GM21360 (cell line): Measurements from ENCODE around the gene ZNF768.
"Not testable (repeated sequence)": the region's sequence is repeated elsewhere in the genome, so short reads cannot be mapped to it uniquely, and the experiment has no call there.

Experiments
- ATAC-seq: cut with Tn5 transposase; IDR thresholded peaks from one replicate; pipeline ENCODE4 v1.9.1; 2021; ENCODE audit warnings: mild to moderate bottlenecking, moderate library complexity; ENCODE audit not compliant: unreplicated experiment

ZNF768 gene

DNA sequence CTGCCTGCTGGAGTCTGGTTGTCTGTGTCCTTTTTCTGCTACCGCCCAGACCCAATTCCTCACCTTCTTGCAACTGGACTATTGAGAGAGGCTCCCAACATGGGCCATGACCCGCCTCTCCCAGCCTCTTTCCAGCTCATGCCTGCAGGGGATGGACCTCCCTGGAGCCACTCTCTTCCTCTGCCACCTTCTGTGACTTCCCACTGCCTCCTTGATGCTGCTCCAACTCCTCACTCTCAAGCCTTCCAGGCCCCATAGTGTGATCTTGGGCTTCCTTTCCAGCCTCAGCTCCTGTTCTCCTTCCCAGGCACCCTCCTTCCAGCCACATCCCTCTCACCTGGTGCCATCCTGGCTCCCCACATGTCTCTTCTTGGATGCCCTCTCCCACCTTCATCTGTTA lies 11.1 kb downstream of the ZNF768 start:
- no peak for ATAC-seq

DNA sequence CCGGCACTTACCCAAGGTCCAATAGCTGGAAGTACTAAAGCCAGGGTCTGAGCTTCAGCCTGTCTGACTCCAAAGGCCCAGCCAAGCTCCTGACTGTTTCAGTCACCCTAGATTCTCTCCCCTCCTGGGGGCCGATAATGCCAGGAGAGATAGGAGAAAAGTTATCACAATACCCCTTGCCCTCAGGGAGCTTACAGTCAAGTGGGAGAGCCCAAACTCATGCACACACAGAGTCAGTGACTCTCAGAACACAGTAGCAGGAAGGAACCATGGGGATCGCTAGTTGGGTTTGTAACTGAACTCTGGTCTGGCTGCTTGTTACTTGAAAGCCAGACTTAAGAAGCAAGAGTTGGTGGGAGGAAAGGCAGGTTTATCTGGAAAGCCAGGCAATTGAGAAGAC lies 14.9 kb downstream of the ZNF768 start:
- no peak for ATAC-seq

DNA sequence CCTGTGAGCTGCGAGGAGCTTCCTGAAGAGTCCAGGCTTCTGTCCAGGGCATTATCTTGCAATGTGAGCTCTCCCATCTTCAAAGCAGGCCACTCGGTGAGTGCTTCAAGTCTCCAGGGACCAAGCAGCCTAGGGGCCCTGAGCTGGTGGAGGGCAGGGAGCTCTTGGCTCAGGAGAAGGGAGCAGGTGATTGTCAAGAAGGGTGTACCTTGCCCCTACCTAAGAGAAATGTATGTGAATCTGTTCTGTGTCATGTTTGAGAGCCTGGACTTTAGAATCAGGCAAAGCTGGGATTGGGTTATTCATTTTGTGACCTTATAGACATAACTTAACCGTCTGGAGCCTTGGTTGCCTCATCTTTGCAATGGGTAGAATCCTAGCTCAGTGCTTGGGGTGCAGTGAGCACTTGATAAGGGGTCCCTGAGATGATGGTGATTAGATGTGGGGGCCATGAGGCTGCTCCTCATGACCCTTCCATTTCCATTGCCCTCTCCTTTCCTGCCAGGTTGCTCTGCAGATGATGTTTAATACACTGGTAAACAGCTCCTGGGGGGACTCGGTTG lies 15.9 kb downstream of the ZNF768 start:
- no peak for ATAC-seq

DNA sequence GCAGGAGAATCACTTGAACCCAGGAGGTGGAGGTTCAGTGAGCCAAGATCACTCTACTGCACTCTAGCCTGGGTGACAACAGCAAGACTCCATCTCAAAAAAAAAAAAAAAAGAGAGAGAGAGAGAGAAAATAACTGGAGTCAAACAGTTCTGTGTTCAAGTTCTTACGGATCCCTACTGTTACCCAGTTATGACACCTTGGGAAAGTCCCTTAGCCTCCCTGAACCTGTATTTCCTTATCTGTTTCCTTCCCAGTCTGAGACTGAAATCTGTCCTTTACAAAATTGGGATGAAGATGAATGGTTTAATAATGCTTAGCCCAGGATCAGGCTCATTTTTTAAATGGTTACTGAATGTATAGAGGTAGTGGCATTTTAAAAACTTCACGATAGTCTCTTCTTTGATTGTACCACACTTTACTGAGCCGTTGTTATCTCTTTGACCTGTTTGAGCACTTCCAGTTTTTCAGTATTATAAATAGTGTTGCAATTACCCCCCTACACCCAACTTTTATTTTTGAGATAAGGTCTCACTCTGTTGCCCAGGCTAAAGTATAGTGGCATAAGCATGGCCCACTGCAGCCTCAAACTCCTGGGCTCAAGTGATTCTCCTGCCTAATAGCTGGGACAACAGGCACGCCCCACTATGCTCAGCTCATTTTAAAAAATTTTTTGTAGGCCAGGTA lies 17.1 kb downstream of the ZNF768 start:
- no peak for ATAC-seq

DNA sequence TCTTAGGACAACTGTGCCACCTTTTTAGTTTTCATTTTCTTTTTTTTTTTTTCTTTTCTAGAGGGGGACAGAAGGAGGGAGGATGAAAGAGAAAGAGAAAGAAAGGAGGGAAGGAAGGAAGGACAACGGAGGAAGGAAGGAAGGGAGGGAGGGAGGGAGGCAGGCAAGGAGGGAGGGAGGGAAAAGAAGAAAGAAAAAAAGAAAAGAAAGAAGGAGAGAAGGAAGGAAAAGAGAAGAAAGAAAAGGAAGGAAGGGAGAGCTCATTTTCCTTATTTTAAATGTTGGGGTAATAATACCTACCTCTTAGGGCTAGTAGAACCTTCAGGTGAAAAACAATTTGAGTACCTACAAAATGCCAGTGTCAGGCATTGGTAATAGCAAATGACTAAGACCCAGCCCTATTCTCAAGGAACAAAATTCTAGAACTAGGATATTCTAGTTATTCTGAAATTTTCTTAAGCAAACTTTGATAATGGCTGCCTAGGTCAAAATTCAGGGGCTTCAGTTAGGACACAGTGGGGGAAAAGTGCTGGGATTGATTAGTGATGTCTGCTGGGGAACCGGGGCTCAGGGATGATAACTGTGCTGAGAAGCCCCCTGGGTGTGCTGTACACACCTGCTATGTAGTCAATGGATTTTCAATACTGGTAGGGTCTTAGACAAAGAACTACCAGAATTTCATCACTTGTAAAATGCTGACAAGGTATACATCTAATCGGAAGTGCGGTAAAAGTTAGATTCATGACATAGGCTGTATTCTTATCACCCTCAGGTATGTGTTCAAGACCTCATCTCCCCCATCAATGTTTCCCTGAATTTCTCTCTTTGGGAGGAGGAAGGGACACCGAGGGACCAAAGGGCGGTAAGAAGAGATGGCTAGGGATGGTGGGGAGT lies 22.7 kb downstream of the ZNF768 start:
- no peak for ATAC-seq

DNA sequence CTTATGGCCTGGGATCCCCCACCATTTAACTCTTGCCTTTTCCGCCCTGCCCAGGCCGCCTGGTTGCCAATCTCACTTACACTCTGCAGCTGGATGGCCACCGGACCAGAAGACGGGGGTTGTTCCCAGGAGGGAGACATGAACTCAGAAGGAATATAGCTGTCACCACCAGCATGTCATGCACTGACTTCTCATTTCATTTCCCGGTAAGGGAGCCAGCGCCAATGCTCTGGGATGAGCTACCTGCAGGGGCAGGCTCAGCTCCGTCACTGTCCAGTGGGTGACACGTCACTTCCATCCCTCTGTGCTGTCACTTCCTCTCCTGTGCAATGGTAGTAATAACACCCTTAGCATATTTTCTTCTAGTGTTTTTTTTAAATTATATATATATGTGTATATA lies 27.1 kb downstream of the ZNF768 start:
- no peak for ATAC-seq

DNA sequence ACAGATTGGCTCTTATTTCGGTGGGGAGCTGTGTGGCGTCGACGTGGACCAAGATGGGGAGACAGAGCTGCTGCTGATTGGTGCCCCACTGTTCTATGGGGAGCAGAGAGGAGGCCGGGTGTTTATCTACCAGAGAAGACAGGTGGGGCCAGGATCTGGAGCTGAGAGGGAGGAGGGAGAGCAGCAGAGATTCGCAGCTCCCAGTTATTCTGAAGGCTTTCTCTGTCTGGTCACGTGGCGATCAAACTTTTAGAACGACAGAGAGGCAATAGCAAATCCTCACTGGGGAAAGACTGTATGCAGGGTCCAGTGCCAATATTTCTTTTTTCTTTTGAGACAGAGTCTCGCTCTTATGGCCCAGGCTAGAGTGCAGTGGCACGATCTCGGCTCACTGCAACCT lies 31.7 kb downstream of the ZNF768 start:
- ATAC-seq, result no peak

DNA sequence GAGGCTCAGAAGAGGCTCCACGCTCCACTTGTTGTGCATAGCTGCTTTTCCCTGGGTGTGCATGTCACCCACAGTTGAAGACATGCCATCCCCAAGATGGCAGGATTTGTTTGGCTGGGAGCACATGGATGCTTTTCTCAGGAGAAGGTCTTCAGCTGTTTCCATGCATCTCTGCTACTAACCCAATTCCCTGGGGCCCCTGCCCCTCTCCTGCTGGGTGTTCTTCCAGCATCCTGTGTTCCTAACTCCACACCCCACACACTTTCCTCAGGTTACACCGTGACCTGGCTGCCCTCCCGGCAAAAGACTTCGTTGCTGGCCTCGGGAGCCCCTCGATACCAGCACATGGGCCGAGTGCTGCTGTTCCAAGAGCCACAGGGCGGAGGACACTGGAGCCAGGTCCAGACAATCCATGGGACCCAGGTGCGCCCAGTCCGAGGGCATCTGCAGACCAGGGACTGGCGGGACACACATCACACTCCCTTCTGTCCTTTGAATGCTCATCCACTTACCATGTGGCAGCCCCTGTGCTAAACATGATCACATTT lies 32.4 kb downstream of the ZNF768 start:
- ATAC-seq, result no peak

DNA sequence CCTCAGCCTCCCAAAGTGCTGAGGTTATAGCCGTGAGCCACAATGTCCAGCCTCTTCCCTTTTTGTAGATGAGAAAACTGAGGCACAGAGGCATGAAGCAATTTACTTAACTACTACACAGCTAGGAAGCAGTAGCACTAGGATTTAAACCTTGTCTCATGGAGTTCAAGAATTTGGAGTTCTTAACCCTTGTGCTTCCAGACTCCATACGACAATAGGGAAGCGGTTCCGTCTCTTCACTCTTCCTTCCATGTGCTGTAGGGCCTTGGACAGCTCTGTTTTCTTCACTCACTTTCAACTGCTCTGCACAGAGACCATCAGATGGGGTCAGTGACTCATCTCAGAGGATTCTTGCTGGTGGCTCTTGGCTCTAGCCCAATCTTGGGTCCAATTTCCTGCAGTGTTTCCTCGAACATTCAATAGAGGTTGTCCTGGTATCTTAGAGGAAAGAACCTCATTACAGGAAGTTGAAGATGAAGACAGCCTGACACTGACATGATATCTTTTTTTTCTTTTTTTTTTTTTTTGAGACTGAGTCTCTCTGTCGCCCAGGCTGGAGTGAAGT lies 34.5 kb downstream of the ZNF768 start:
- ATAC-seq, result no peak

DNA sequence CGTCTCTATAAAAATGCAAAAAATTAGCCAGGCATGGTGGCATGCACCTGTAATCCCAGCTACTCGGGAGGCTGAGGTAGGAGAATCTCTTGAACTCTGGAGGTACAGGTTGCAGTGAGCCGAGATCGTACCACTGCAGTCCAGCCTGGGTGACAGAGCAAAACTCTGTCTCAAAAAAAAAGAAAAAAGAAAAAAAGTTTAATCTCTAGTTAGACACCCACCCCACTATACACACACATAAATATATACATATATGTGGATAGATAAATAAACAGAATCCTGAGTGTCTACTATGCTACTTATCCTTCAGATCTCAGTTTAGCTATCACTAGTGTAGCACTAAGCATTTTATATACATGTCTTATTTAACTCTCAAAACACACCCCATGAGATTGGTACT lies 35.1 kb downstream of the ZNF768 start:
- no peak for ATAC-seq

DNA sequence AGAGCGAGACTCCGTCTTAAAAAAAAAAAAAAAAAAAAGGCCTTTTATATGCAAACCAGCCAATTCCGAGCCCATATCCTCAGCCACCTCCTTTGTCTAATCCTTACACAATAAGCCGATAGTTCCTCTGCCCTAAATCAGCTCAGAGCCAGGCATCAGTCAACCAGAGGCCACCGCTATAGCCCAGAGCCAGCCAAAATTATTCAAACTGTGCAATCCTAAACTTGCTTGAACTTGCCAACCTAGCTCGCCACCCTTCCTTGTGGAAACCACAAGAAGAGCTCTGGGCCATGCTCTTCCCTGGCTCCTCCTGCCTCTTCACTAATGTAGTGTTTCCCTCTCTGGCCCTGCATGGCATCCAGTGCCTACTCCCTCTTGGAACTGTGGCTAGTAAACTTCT lies 36.2 kb downstream of the ZNF768 start:
- ATAC-seq, result no peak

DNA sequence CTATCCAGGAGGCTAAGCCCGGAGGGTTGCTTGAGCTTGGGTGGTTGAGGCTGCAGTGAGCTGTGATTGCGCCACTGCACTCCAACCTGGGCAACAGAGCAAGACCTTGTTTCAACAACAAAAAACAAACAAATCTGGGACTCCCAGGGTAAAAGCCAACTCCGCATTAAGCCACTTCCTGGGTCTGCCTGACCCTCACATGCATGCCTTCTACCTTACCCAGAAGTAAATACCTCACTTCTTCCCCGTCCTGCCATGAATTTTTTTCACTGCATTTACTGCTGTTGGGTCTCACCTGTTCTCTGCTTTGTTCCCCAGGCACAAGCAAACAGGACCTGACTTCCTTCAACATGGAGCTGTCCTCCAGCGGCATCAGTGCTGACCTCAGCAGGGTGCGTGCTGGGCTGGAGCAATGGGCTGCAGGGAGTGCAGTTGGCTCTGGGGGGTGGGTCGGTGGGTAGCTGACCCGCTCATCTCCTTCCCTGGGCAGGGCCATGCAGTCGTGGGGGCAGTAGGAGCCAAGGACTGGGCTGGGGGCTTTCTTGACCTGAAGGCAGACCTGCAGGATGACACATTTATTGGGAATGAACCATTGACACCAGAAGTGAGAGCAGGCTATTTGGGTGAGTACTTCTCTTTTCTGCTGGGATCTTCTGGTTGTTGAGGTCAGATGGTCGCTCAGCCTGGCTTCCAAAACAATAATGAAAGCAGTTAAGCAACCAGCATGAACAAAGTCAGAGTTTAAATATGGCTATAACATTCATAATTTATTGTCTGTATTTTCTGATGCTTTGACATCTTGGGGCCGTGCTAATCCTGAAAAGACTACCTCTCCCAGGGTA lies 37.4 kb downstream of the ZNF768 start:
- ATAC-seq, result no peak

DNA sequence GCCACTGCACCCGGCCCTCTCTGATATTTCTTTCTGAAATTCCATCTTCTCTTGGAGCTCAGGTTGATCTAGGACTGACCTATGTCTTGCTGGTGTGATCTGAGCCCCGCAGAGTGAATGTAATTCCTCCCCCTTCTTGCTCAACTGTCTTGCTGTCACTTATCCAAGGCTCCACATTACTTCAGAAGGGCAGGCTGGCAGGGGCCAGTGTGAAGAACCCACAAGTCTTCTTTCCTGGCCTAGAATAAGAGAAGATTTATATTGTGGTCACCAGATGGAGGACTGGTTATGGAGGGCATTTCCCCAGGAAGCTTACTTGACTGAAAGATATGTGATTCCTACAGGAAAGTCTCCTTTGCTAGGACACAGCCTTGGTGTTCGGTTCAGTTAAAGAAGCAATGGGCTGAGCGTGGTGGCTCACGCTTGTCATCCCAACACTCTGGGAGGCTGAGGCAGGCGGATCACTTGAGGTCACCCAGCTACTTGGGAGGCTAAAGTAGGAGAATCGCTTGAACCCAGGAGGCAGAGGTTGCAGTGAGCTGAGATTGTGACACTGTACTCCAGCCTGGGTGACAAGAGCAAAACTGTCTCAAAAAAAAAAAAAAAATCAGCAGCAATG lies 40.4 kb downstream of the ZNF768 start:
- no peak for ATAC-seq

DNA sequence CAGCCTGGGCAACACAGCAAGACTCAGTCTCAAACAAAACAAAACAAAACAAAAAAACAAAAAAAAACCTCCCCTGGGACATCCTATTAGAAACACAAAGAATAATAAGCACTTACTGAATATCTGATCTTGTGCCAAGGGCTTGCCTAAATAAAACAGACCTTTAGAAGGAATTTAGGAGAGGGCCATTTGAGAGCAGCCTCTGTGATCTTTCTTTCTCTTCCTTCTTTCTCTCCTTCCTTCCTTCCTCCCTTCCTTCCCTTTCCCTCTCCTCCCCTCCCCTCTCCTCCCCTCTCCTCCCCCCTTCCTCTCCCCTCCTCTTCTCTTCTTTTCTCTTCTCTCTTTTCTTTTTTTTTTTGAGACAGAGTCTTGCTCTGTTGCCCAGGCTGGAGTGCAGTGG lies 41.5 kb downstream of the ZNF768 start:
- ATAC-seq, result no peak

DNA sequence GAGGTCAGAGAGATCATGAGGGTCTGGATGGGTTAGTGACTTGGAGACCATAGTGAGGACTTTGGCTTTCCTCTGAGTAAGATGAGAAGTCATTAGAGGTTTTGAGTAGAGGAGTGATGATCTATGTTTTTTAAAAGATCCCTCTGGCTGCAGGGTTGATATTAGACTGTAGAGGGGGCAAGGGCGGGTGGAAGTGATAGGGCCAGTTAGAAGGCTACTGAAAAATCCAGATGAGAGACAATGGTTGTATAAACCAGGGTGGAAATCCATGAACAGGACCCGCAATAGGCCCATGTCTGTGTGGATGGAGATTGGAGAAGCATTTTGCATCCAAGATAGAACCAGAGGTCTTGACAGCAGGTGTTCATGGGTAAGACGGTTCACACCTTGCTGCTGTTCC lies 44.0 kb downstream of the ZNF768 start:
- ATAC-seq, result no peak

DNA sequence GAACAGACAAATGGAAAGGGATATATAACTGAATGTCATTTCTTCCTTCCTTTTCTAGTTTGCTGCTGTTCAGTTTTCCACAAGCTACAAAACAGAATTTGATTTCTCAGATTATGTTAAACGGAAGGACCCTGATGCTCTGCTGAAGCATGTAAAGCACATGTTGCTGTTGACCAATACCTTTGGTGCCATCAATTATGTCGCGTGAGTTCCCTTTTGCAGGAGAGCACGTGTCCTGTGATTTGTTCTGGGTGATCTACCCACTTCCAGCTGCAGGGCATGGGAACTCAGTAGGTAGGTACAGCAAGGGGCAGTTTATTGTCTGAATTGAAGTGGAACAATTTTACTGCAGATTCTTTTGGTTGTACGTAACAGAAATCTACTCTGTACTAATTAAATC lies 45.0 kb downstream of the ZNF768 start:
- ATAC-seq, result no peak

DNA sequence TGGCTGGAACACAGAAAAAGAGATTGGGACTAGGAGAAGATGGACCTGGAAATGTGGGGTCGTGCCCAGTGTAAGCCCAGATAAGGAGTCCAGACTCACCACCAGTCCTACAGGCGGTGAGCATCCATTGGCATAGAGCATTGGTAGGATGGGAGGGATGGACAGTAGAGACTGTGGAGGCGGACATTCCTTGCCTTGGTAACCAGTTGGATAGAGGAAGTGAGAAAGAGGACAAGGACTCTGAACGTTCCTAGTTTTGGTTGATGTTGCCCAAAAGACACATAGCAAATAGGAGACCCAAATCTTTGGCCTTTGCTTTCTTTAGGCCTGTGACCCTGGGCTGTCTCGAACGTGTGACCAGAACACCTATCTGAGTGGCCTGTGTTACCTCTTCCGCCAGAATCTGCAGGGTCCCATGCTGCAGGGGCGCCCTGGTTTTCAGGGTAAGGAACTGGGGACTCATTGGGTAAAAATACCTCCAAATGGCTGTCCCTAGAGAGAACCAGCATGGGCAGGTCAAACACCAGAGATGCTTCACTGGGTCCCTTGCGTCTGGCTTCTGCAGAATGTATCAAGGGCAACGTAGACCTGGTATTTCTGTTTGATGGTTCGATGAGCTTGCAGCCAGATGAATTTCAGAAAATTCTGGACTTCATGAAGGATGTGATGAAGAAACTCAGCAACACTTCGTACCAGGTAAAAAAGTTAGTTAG lies 47.4 kb downstream of the ZNF768 start:
- no peak for ATAC-seq

DNA sequence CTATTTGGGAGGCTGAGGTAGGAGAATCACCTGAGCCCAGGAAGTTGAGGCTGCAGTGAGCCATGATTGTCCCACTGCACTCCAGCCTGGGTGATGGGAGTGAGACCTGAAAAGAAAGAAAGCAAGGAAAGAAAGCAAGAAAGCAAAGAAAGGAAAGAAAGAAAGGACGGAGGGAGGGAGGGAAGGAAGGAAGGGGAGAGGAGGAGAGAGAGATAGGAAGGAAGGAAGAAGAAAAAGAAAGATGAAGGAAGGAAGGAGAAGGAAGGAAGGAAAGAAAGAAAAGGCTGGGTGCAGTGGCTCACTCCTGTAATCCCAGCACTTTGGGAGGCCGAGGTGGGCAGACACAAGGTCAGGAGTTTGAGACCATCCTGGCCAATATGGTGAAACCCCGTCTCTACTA lies 48.6 kb downstream of the ZNF768 start:
- not testable (repeated sequence) for ATAC-seq

DNA sequence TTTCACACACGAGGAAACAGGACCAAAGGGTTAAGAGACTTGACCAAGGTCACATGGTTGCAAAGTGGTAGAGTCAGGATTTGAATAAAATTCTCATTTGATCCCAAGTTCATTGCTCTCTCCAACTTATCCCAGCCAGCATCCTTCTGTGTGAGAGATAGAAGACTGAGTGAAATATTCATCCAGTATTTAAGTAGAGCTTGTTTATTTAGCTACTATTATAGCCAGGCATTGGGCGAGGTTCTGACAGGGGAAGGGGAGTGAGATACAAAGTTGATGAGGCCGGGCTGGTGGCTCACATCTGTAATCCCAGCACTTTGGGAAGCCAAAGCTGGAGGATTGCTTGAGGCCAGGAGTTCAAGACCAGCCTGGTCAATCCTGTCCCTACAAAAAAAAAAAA lies 49.4 kb downstream of the ZNF768 start:
- no peak for ATAC-seq

DNA sequence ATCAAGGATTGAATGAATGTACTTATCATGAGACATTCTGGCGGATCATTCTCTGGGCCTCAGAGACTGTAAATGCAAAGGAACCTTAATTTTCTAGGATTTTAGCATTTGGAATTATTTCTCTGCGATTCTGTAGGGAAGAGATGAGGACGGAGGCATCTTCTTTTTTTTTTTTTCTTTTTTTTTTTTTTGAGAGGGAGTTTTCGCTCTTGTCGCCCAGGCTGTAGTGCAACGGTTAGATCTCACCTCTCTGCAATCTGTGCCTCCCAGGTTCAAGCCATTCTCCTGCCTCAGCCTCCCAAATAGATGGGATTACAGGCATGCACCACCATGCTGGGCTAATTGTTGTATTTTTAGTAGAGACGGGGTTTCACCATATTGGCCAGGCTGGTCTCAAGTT lies 51.7 kb downstream of the ZNF768 start:
- no peak for ATAC-seq
